ENCODE data around the gene SLC39A11.
"Not testable (repeated sequence)": the region's sequence is repeated elsewhere in the genome, so short reads cannot be mapped to it uniquely, and the experiment has no call there.

The SLC39A11 gene

GRCh38 chr17:73107191-73107590 lies 14.7 kb upstream of the SLC39A11 start:
- no peak for DNase-seq (ENCODE audit: low spot score)

GRCh38 chr17:73105431-73105830 lies 12.9 kb upstream of the SLC39A11 start:
- DNase-seq (ENCODE audit: low spot score): no peak

DNA sequence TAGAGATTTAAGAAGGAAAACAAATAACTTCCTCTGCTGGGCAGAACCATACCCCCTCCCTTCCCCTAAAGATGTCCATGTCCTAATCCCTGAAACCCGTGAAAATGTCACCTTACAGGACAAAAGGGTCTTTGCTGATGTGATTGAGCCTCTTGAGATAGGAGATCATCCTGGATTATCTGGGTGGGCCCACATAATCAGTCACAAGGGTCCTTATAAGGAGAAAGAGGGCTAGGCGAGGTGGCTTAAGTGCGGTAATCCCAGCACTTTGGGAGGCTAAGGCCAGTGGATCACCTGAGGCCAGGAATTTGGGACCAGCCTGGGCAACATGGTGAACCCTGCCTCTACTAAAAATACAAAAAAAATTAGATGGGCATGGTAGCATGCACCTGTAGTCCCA lies 12.0 kb upstream of the SLC39A11 start:
- no peak for DNase-seq (ENCODE audit: low spot score)

- no peak for DNase-seq (ENCODE audit: low spot score)
Observed at GRCh38 chr17:73103641-73104335, 11.3 kb upstream of the SLC39A11 start.

DNA sequence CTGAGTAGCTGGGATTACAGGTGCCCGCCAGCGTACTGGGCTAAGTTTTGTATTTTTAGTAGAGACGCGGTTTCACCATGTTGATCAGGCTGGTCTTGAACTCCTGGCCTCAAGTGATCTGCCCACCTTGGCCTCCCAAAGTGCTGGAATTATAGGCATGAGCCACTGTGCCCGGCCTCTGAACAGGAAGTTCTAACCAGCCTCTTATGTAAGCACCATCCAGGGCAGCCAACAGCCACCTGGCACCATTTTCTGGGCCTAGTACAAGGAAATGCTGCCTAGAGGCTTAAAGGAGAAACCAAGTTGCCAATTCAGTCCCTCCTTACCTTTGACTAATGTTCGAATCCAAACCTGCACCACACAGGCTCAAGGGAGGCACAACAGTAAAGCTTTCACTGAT lies 8.5 kb upstream of the SLC39A11 start:
- DNase-seq (ENCODE audit: low spot score): no peak

GRCh38 chr17:73100363-73100762 lies 7.9 kb upstream of the SLC39A11 start:
- no peak for DNase-seq (ENCODE audit: low spot score)

GRCh38 chr17:73099511-73099910 lies 7.0 kb upstream of the SLC39A11 start:
- no peak for DNase-seq (ENCODE audit: low spot score)

DNA sequence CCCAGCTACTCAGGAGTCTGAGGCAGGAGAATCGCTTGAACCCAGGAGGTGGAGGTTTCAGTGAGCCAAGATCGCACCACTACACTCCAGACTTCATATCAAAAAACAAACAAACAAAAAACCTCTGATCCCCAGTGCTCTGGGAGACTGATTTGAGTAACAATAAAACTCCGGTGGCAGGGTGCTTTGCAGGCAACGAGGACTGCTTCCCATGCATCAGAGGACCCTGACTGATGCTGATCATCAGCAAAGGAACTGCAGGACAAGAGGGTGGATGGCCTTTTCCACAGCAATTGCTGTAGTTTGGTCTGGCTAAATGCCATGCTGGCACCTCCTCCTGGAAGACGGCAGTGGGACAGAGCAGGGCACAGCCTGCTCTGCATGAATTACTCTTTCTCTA lies 6.4 kb upstream of the SLC39A11 start:
- no peak for DNase-seq (ENCODE audit: low spot score)

- not testable (repeated sequence) for DNase-seq (ENCODE audit: low spot score)
Observed at GRCh38 chr17:73097973-73098765, 5.7 kb upstream of the SLC39A11 start.

GRCh38 chr17:73096866-73097265 lies 4.4 kb upstream of the SLC39A11 start:
- DNase-seq (ENCODE audit: low spot score): no peak

DNA sequence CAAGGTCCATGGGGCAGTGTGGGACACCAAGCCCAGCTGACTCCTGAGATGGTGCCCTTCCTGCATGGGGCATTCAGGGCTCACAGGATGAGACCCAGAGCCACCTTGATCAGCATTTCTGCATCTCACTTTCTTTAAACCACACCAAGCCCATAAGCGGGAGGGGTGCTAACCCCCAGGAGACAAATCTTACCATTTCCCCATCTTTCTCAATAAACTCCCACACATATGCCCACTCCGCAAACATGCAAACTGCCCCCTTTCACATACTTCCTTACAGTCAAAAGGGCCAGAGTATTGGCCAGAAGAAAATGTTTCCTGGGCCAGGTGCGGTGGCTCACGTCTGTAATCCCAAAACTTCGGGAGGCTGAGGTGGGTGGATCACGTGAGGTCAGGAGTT lies 3.7 kb upstream of the SLC39A11 start:
- no peak for DNase-seq (ENCODE audit: low spot score)

- no peak for DNase-seq (ENCODE audit: low spot score)
Observed at GRCh38 chr17:73093286-73093685, 798 bp upstream of the SLC39A11 start.

GRCh38 chr17:73091770-73092522 lies 542 bp downstream of the SLC39A11 start:
- DNase-seq (ENCODE audit: low spot score): no peak

DNA sequence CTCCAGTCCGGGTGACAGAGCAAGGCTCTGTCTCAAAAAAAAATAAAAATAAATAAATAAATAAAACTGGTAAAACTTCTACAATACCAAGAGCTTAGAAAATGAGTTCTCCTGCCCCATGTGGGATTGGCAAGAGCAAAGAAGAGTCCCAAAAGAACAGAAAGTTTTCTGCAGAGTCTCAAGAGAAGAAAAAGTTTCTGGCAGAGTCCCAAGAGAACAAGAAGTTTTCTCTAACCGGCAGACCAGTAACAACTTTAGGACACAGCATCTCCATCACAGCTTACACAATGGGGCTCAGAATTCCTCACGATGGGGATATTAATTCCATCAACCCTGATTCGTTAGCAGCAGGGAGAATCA lies 1.1 kb downstream of the SLC39A11 start:
- DNase-seq (ENCODE audit: low spot score): no peak

- no peak for DNase-seq (ENCODE audit: low spot score)
Observed at GRCh38 chr17:73090396-73091202, 1.9 kb downstream of the SLC39A11 start.

DNA sequence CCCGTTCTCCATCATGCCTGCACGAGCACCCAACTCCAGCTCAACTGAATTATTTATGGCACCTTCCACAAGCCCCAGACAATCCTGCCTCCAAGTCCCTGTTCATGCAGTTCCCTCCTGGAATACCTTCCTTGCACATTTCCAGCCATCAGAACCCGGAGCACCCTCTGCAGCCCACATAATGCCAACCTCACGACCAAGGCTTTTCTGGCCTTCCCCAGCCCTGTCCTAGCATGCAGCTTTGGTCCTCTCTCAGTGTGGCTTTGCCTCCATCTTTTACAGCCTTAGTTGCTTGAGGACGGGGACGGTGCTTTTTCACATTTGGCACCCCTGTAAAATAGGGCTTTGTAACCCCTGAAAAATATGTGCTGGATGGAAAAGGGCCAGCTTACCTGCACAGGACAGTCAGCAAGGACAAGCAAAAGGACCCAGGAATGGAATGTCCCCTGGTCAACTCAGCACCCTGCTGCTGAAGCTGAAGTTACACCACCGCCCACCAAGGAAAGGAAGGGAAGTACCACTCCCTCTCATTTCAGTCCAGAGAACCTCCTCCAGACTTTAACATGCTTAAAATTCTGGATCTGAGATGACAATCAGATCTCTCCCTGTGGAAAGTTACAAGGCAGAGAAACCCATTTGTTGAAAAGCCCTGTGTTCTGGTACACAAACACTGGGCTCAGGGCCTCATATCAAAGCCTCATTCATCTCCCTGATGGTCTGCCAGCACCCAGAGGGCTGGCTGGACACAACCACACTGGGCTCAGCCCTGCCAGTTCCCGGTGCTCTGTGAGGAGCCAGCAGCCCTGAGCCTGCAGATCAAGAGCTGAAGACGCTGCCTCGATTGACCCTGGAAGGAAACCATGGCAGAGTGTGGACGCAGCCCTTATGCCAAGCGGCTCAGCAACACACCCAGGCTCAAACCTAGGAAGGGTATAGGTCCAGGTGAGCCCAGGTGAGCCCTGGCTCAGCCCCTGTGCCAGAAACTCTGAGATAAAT lies 2.9 kb downstream of the SLC39A11 start:
- no peak for DNase-seq (ENCODE audit: low spot score)

GRCh38 chr17:73088561-73088960 lies 3.9 kb downstream of the SLC39A11 start:
- no peak for DNase-seq (ENCODE audit: low spot score)

GRCh38 chr17:73083432-73083831 lies 9.1 kb downstream of the SLC39A11 start:
- no peak for DNase-seq (ENCODE audit: low spot score)

DNA sequence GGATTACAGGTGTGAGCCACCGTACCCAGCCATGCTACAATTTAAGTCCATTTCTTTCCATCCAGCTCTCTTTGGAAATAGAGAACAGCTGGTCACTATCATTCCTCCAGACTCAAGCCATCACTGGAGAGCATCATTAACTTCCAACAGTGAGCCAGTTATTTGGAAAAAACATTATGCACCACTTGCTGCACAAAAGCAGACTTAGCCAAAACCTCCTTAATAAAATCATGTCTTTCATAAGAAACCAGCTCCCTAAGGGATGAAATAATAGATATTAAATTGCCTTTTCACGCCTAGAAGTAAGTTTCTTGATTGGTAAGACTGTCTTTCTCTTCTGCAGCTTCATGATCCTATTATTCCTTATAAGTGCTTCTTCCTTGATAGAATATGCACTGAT lies 17.9 kb downstream of the SLC39A11 start:
- no peak for DNase-seq (ENCODE audit: low spot score)

- DNase-seq (ENCODE audit: low spot score): no peak
Observed at GRCh38 chr17:73072219-73072962, 20.1 kb downstream of the SLC39A11 start.
